Measurements from ENCODE around the gene LPAR5.

- TF ChIP-seq POLR2A (IDR thresholded peaks at IDR 0.05) = no peak
- TF ChIP-seq, protein P1, sequence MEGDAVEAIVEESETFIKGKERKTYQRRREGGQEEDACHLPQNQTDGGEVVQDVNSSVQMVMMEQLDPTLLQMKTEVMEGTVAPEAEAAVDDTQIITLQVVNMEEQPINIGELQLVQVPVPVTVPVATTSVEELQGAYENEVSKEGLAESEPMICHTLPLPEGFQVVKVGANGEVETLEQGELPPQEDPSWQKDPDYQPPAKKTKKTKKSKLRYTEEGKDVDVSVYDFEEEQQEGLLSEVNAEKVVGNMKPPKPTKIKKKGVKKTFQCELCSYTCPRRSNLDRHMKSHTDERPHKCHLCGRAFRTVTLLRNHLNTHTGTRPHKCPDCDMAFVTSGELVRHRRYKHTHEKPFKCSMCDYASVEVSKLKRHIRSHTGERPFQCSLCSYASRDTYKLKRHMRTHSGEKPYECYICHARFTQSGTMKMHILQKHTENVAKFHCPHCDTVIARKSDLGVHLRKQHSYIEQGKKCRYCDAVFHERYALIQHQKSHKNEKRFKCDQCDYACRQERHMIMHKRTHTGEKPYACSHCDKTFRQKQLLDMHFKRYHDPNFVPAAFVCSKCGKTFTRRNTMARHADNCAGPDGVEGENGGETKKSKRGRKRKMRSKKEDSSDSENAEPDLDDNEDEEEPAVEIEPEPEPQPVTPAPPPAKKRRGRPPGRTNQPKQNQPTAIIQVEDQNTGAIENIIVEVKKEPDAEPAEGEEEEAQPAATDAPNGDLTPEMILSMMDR (IDR thresholded peaks at IDR 0.05) = no peak
Measured at GRCh38 chr12:6612652-6613014, 23.1 kb downstream of the LPAR5 start.

Measured in lower leg skin (tissue), 3 donors.